Measurements from ENCODE around the gene KIF26B. TPM values are rescaled to one million over a fixed set of nuclear protein-coding genes. Genes with fewer than 3 reads are reported as not detected.

Gene KIF26B
- total RNA-seq, 1 experiment from 2014 or later: 1.2 TPM

- no peak overlapping the region for H3K27ac Mint-ChIP-seq
- no peak for ATAC-seq
- TF ChIP-seq ERG (CRISPR knock-in tag; IDR thresholded peaks at IDR 0.05) (no peak), CBFB (CRISPR knock-in tag; IDR thresholded peaks at IDR 0.05; ENCODE audit: low read depth) (no peak)
- peaks cover 3% of the 10 kb centered on the region for H3K27me3 Mint-ChIP-seq (ENCODE audit: low read depth)
- DNase-seq (ENCODE audit: low spot score): no peak
- ChIA-PET POLR2A (interaction anchor here (0.7 kb wide), 1 partner anchor 206 kb away, joined by 3 read pairs; no protein-coding TSS in a partner anchor), CTCF (no interaction called here)
- H3K9me3 Mint-ChIP-seq: peaks cover 17% of the 10 kb centered on the region
- no peak overlapping the region for H3K4me3 Mint-ChIP-seq
- peaks cover 11% of the 10 kb centered on the region for H3K36me3 Mint-ChIP-seq
- H3K4me1 Mint-ChIP-seq: peaks cover 43% of the 10 kb centered on the region
Measured at GRCh38 chr1:245255783-245256182, 101.0 kb downstream of the KIF26B start.

GRCh38 chr1:245256528-245256927 lies 101.7 kb downstream of the KIF26B start:
- CTCF ChIA-PET: interaction anchor here (2.7 kb wide), 1 partner anchor 100 kb away, joined by 10 read pairs; no protein-coding TSS in a partner anchor
- TF ChIP-seq KAT7 (CRISPR knock-in tag; IDR thresholded peaks at IDR 0.05; ENCODE audit: borderline replicate concordance) (no peak), SP1 (CRISPR knock-in tag; conservative IDR thresholded peaks at IDR 0.05) (no peak), MLX (CRISPR knock-in tag; IDR thresholded peaks at IDR 0.05) (no peak), FOXP4 (CRISPR knock-in tag; IDR thresholded peaks at IDR 0.05) (no peak), TEAD4 (CRISPR knock-in tag; IDR thresholded peaks at IDR 0.05) (peak; percentile 85), CTCF (IDR thresholded peaks at IDR 0.05) (no peak), E2F1 (CRISPR knock-in tag; IDR thresholded peaks at IDR 0.05) (no peak), ETV6 (CRISPR knock-in tag; IDR thresholded peaks at IDR 0.05) (0 out of 2 replicates have a peak, but pooled peaks have one; percentile 18), ATF1 (CRISPR knock-in tag; IDR thresholded peaks at IDR 0.05) (no peak), ZNF263 (CRISPR knock-in tag; IDR thresholded peaks at IDR 0.05; ENCODE audit: low read depth) (no peak), SMAD3 (CRISPR knock-in tag; IDR thresholded peaks at IDR 0.05; ENCODE audit: borderline replicate concordance) (no peak), RORB (CRISPR knock-in tag; IDR thresholded peaks at IDR 0.05) (no peak), ZNF138 (CRISPR knock-in tag; conservative IDR thresholded peaks at IDR 0.05) (no peak), ZBTB43 (CRISPR knock-in tag; IDR thresholded peaks at IDR 0.05) (no peak), RELA (CRISPR knock-in tag; IDR thresholded peaks at IDR 0.05; ENCODE audit: borderline replicate concordance) (no peak), NFATC4 (CRISPR knock-in tag; IDR thresholded peaks at IDR 0.05) (no peak), FOXK1 (CRISPR knock-in tag; IDR thresholded peaks at IDR 0.05) (0 out of 2 replicates have a peak, but pooled peaks have one; percentile 32), AR (CRISPR knock-in tag; IDR thresholded peaks at IDR 0.05) (no peak), ZNF121 (CRISPR knock-in tag; IDR thresholded peaks at IDR 0.05) (no peak), NR1H2 (CRISPR knock-in tag; IDR thresholded peaks at IDR 0.05) (no peak), GABPB1 (CRISPR knock-in tag; IDR thresholded peaks at IDR 0.05) (no peak), MYBL2 (CRISPR knock-in tag; IDR thresholded peaks at IDR 0.05) (no peak), ZNF396 (CRISPR knock-in tag; IDR thresholded peaks at IDR 0.05; ENCODE audit: borderline replicate concordance) (no peak), ATF3 (CRISPR knock-in tag; conservative IDR thresholded peaks at IDR 0.05) (no peak)

More at GRCh38 chr1:245256528-245256927, 101.7 kb downstream of the KIF26B start:
- H3K27me3 Mint-ChIP-seq (ENCODE audit: low read depth): peaks cover 3% of the 10 kb centered on the region
- no peak overlapping the region for H3K27ac Mint-ChIP-seq
- H3K9me3 Mint-ChIP-seq: peaks cover 10% of the 10 kb centered on the region
- DNase-seq (ENCODE audit: low spot score) (peak; percentile 54), ATAC-seq (peak; percentile 91)
- POLR2A ChIA-PET: no interaction called here
- H3K4me1 Mint-ChIP-seq: peaks cover 43% of the 10 kb centered on the region
- H3K36me3 Mint-ChIP-seq: peaks cover 8% of the 10 kb centered on the region
- H3K4me3 Mint-ChIP-seq: peak overlapping the region; percentile 33; the same call in 1 of the 2 replicates
